ENCODE measurements around the gene SLC9A9. TPM values are rescaled to one million over a fixed set of nuclear protein-coding genes. Genes with fewer than 3 reads are reported as not detected.

The SLC9A9 gene
- total RNA-seq, 6 experiments from 2014 or later: 0.10 to 0.55 (median 0.33) TPM; not detected in 2

DNA sequence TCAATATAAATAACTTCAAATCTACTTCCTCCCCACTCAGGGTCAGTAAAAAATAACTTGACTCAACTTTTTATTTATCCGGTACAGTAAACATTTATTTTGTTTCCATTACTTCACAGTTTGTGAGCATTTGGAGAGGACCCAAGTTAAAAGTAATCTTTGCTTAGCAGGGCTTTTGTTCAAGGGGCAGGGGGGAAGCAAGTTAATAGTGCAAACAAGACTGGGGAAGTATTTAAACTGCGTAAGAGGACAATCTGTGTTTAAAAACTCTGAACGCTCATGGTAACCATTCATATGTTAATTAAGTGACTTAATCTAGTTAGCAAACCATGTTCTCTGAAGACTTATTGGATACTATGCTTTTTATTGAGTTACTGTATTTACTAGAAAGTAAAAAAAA, 346.2 kb downstream of the SLC9A9 start:
- Mint-ChIP-seq H3K9me3 (no peaks in the 10 kb centered on the region), H3K27ac (no peak overlapping the region), H3K36me3 (ENCODE audit: low read depth) (no peaks in the 10 kb centered on the region), H3K4me1 (ENCODE audit: low read depth) (no peaks in the 10 kb centered on the region), H3K27me3 (ENCODE audit: insufficient read depth) (peaks cover 6% of the 10 kb centered on the region; the same call in 1 of the 2 replicates), H3K4me3 (no peak overlapping the region)
- DNase-seq: no peak
- TF ChIP-seq, protein P1, sequence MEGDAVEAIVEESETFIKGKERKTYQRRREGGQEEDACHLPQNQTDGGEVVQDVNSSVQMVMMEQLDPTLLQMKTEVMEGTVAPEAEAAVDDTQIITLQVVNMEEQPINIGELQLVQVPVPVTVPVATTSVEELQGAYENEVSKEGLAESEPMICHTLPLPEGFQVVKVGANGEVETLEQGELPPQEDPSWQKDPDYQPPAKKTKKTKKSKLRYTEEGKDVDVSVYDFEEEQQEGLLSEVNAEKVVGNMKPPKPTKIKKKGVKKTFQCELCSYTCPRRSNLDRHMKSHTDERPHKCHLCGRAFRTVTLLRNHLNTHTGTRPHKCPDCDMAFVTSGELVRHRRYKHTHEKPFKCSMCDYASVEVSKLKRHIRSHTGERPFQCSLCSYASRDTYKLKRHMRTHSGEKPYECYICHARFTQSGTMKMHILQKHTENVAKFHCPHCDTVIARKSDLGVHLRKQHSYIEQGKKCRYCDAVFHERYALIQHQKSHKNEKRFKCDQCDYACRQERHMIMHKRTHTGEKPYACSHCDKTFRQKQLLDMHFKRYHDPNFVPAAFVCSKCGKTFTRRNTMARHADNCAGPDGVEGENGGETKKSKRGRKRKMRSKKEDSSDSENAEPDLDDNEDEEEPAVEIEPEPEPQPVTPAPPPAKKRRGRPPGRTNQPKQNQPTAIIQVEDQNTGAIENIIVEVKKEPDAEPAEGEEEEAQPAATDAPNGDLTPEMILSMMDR (IDR thresholded peaks at IDR 0.05): no peak

DNA sequence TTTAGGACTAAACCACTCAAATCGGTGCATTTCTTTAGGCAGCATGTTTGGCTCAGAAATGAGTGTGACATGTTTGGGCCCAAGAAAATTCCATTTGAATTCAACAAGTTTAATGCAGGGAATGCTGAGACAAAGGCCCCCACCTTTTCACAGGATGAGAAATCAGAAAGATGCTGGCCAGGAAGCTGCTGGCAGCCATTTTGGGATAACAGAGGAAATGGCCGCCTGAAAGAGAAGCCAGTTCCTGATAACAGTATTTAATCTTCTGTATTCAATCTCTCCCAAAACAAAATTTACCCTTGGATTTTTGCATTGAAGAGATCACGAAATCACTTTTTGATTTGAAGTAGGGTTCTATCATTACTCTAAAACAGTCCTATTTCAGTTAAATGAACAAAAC, 350.9 kb downstream of the SLC9A9 start:
- Mint-ChIP-seq H3K36me3 (ENCODE audit: low read depth) (no peaks in the 10 kb centered on the region), H3K27ac (no peak overlapping the region), H3K27me3 (ENCODE audit: insufficient read depth) (peaks cover 3% of the 10 kb centered on the region; the same call in 1 of the 2 replicates), H3K4me1 (ENCODE audit: low read depth) (no peaks in the 10 kb centered on the region), H3K4me3 (no peak overlapping the region), H3K9me3 (no peaks in the 10 kb centered on the region)
- DNase-seq: no peak
- TF ChIP-seq, protein P1 (IDR thresholded peaks at IDR 0.05): no peak

- Mint-ChIP-seq H3K4me1 (ENCODE audit: low read depth) (no peaks in the 10 kb centered on the region), H3K9me3 (no peaks in the 10 kb centered on the region), H3K27me3 (ENCODE audit: insufficient read depth) (peaks cover 3% of the 10 kb centered on the region; the same call in 1 of the 2 replicates), H3K4me3 (no peak overlapping the region), H3K36me3 (ENCODE audit: low read depth) (no peaks in the 10 kb centered on the region), H3K27ac (no peak overlapping the region)
- DNase-seq: no peak
- TF ChIP-seq, protein P1 (IDR thresholded peaks at IDR 0.05): no peak
These were observed 352.1 kb downstream of the SLC9A9 start for GRCh38 chr3:143496191-143496590.

- no peaks in the 10 kb centered on the region for H3K4me1 Mint-ChIP-seq (ENCODE audit: low read depth)
- no peak overlapping the region for H3K27ac Mint-ChIP-seq
- no peaks in the 10 kb centered on the region for H3K36me3 Mint-ChIP-seq (ENCODE audit: low read depth)
- no peaks in the 10 kb centered on the region for H3K9me3 Mint-ChIP-seq
- no peak overlapping the region for H3K4me3 Mint-ChIP-seq
- TF ChIP-seq, protein P1 (IDR thresholded peaks at IDR 0.05): no peak
- no peak for DNase-seq
- H3K27me3 Mint-ChIP-seq (ENCODE audit: insufficient read depth): peaks cover 3% of the 10 kb centered on the region; the same call in 1 of the 2 replicates
These were observed 352.7 kb downstream of the SLC9A9 start for GRCh38 chr3:143495527-143495926.

GRCh38 chr3:143486611-143487010, 361.7 kb downstream of the SLC9A9 start:
- Mint-ChIP-seq H3K9me3 (no peaks in the 10 kb centered on the region), H3K36me3 (ENCODE audit: low read depth) (no peaks in the 10 kb centered on the region), H3K4me1 (ENCODE audit: low read depth) (no peaks in the 10 kb centered on the region), H3K27ac (no peak overlapping the region), H3K27me3 (ENCODE audit: insufficient read depth) (peaks cover 1% of the 10 kb centered on the region), H3K4me3 (no peak overlapping the region)
- TF ChIP-seq, protein P1 (IDR thresholded peaks at IDR 0.05): no peak
- DNase-seq: no peak
